K562 (cell line): ENCODE results near the gene XIRP2. TPM values are rescaled to one million over a fixed set of nuclear protein-coding genes. Genes with fewer than 3 reads are reported as not detected.

Experiments used
- ATAC-seq: fragments of 200-7000 bp; cut with Tn5 transposase; 3 replicates; pipeline ENCODE4 v1.9.1; 2020; ENCODE audit warnings: moderate library complexity
- BruUV-seq: library from RNA; stranded (reverse); fragments of 400-500 nt; replicated peaks from 2 replicates; lab custom pipeline; 2021; lab: Mats Ljungman, UMichigan
- CTCF ChIA-PET: fragments of 300-600 bp; formaldehyde crosslinking; extraction: SDS; loops from one replicate; lab custom pipeline; 2021; ENCODE audit warnings: low intra/inter-chr PET ratio; lab: Yijun Ruan, JAX
- POLR2A ChIA-PET: fragments of 300-600, 350-650 bp; sonication (Branson Sonifier 250); formaldehyde crosslinking; extraction: SDS; loops from one replicate; lab custom pipeline; 2021; ENCODE audit warnings: antibody characterized with exemption, inconsistent platforms; lab: Yijun Ruan, JAX
- DNase-seq, 4 experiments: peaks; one replicate each; pipeline versions ENCODE4 v3.0.0 to v3.0.0-alpha.2; 2011 to 2018; ENCODE audit warnings: low spot score in 3 of 4, mixed read lengths in 3 of 4; ENCODE audit errors: extremely low read depth in 1 of 4
- FAIRE-seq: peaks from 2 replicates; lab custom pipeline; 2011; peaks lifted over from hg19 to GRCh38; lab: Jason Lieb, UNC
- H2AFZ ChIP-seq: 2 replicates; pipeline ENCODE4 v1.6.0; 2011; ENCODE audit warnings: low read depth, low read length, control low read depth, inconsistent platforms
- H3K27ac ChIP-seq: fragments of 200-600 bp; 3 replicates; pipeline ENCODE4 v1.8.0; 2011; ENCODE audit warnings: low read depth, mild to moderate bottlenecking, control low read depth, inconsistent platforms, low read length, moderate library complexity, mixed read lengths; ENCODE audit errors: extremely low read depth
- H3K27me3 ChIP-seq, 2 experiments: fragments of 300-600 bp in 1 of 2; 2 replicates in 1 of 2; 3 replicates in 1 of 2; pipeline versions ENCODE4 v1.6.0 to v1.8.0; 2011; ENCODE audit warnings: inconsistent platforms in 2 of 2, low read length in 2 of 2, mild to moderate bottlenecking in 1 of 2, mixed read lengths in 1 of 2, moderate library complexity in 1 of 2; ENCODE audit not compliant: control insufficient read depth in 2 of 2, insufficient read depth in 2 of 2
- H3K36me3 ChIP-seq: fragments of 300-600 bp; 3 replicates; pipeline ENCODE4 v1.8.0; 2011; ENCODE audit warnings: mild to moderate bottlenecking, low read length, inconsistent platforms; ENCODE audit not compliant: control insufficient read depth, insufficient read depth
- H3K4me1 ChIP-seq, 2 experiments: fragments of 200-600 bp in 1 of 2; replicated peaks in 1 of 2; 2 replicates in 1 of 2; 3 replicates in 1 of 2; pipeline versions ENCODE4 v1.5.1 to v1.8.0; 2011; ENCODE audit warnings: inconsistent platforms in 2 of 2, low read length in 2 of 2, mild to moderate bottlenecking in 1 of 2, mixed read lengths in 1 of 2, moderate library complexity in 1 of 2; ENCODE audit not compliant: control insufficient read depth in 2 of 2, insufficient read depth in 2 of 2
- H3K4me2 ChIP-seq: 2 replicates; pipeline ENCODE4 v1.6.1; 2011; ENCODE audit warnings: low read length, control low read depth, inconsistent platforms, mixed read lengths; ENCODE audit not compliant: insufficient read depth
- H3K4me3 ChIP-seq: fragments of 200-600 bp; sonication (generic), shearing (Covaris generic); 2 replicates; pipeline ENCODE4 v1.5.1; 2016; ENCODE audit warnings: control low read depth, inconsistent platforms
- H3K79me2 ChIP-seq: fragments of 200-600 bp; 3 replicates; pipeline ENCODE4 v1.8.0; 2011; ENCODE audit warnings: low read length, inconsistent platforms; ENCODE audit not compliant: control insufficient read depth, insufficient read depth
- H3K9ac ChIP-seq, 2 experiments: 2 replicates each; pipeline versions ENCODE4 v1.6.0 to v1.6.1; 2011; ENCODE audit warnings: low read depth in 2 of 2, low read length in 2 of 2, control low read depth in 1 of 2, inconsistent platforms in 1 of 2, mild to moderate bottlenecking in 1 of 2, mixed read lengths in 1 of 2; ENCODE audit not compliant: insufficient read depth in 1 of 2
- H3K9me1 ChIP-seq: one replicate; pipeline ENCODE4 v1.6.0; 2011; ENCODE audit warnings: inconsistent platforms, mild to moderate bottlenecking, low read length, moderate library complexity; ENCODE audit not compliant: control insufficient read depth, insufficient read depth
- H3K9me3 ChIP-seq: replicated peaks from 2 replicates; pipeline ENCODE4 v1.5.1; 2011; ENCODE audit warnings: low read depth, low read length, inconsistent platforms; ENCODE audit not compliant: control insufficient read depth, insufficient read depth
- H4K20me1 ChIP-seq: replicated peaks from 2 replicates; pipeline ENCODE4 v1.6.1; 2011; ENCODE audit warnings: low read length, inconsistent platforms, mixed read lengths; ENCODE audit not compliant: control insufficient read depth, insufficient read depth
- ARHGAP35 ChIP-seq: fragments of 450-650 bp; IDR thresholded peaks from 2 replicates; pipeline ENCODE4 v1.6.1; 2018; ENCODE audit not compliant: partially characterized antibody
- ATF3 ChIP-seq, 2 experiments: fragments of 450-650 bp in 1 of 2; sonication (generic) in 1 of 2; formaldehyde crosslinking in 1 of 2; IDR thresholded peaks in 1 of 2; conservative IDR thresholded peaks in 1 of 2; 2 replicates each; pipeline versions ENCODE4 v1.6.1 to v1.8.1; 2016 to 2023; ENCODE audit warnings: mild to moderate bottlenecking in 2 of 2, moderate library complexity in 2 of 2, inconsistent platforms in 1 of 2, missing genetic modification reagents in 1 of 2
- CTBP1 ChIP-seq: fragments of 450-650 bp; IDR thresholded peaks from 2 replicates; pipeline ENCODE4 v1.6.1; 2016; ENCODE audit warnings: borderline replicate concordance
- FOXJ3 ChIP-seq: sonication (generic); formaldehyde crosslinking; IDR thresholded peaks from 2 replicates; pipeline ENCODE4 v1.4.0; 2020; ENCODE audit warnings: mild to moderate bottlenecking, missing genetic modification reagents
- GATAD2B ChIP-seq: fragments of 450-650 bp; IDR thresholded peaks from 2 replicates; pipeline ENCODE4 v1.6.1; 2017; ENCODE audit warnings: mild to moderate bottlenecking, borderline replicate concordance
- HDAC3 ChIP-seq: fragments of 450-650 bp; IDR thresholded peaks from 2 replicates; pipeline ENCODE4 v1.6.1; 2018; ENCODE audit warnings: borderline replicate concordance, mild to moderate bottlenecking, moderate library complexity; ENCODE audit not compliant: partially characterized antibody
- NCOA2 ChIP-seq, 2 experiments: fragments of 450-650 bp; IDR thresholded peaks; 2 replicates each; pipeline ENCODE4 v1.6.1; 2018; ENCODE audit warnings: mild to moderate bottlenecking in 2 of 2, moderate library complexity in 1 of 2; ENCODE audit not compliant: partially characterized antibody in 2 of 2
- PHF21A ChIP-seq: fragments of 450-650 bp; IDR thresholded peaks from 2 replicates; pipeline ENCODE4 v1.6.1; 2017; ENCODE audit warnings: low read depth, borderline replicate concordance
- SMARCE1 ChIP-seq: fragments of 450-650 bp; IDR thresholded peaks from 2 replicates; pipeline ENCODE4 v1.7.1; 2016; ENCODE audit warnings: mild to moderate bottlenecking
- ZNF75A ChIP-seq: fragments of 450-650 bp; formaldehyde crosslinking; IDR thresholded peaks from 2 replicates; pipeline ENCODE4 v1.4.0; 2020; ENCODE audit warnings: mild to moderate bottlenecking
- WGBS: fragments of 100-300 bp; shearing (Covaris generic); methylation state at CpG from one replicate; pipeline ENCODE4 v1.1.6; 2016; ENCODE audit warnings: low coverage, mixed read lengths; ENCODE audit not compliant: insufficient coverage; ENCODE audit errors: missing lambda C conversion rate; 5-methylcytosine and 5-hydroxymethylcytosine counted together
- in situ Hi-C: fragments of 300-500 bp; cut with MboI; formaldehyde crosslinking; loops from 4 replicates; pipeline ENCODE4 v1.15.0; 2018; ENCODE audit warnings: inconsistent platforms, mixed read lengths
- intact Hi-C: fragments of 100-400 bp; cut with micrococcal nuclease; formaldehyde crosslinking; loops from 2 replicates; pipeline ENCODE4 v1.14.2; 2022
- polyA plus RNA-seq, 8 experiments: library from polyadenylated mRNA; depleted of rRNA in 4 of 8; stranded (reverse) in 5 of 8; unstranded in 3 of 8; fragments of >200 nt; fragmentation: Nextera tagmentation in 2 of 8; fragmentation: Illumina TruSeq in 1 of 8; extraction: Ambion mirVana in 2 of 8; extraction: Trizol in 1 of 8; gene quantifications; 2 replicates each; pipeline versions ENCODE4 v1.2.1 to v1.2.3, GENCODE V29; 2011 to 2014; ENCODE audit warnings: inconsistent platforms in 1 of 8, missing spikeins in 1 of 8
- total RNA-seq, 7 experiments: library from RNA; depleted of rRNA in 6 of 7; stranded (reverse); fragments of >200 nt in 6 of 7; fragmentation: Illumina TruSeq in 2 of 7; extraction: Trizol in 2 of 7; gene quantifications; 2 replicates each; pipeline versions ENCODE4 v1.2.1 to v1.2.3, GENCODE V29; 2011 to 2021; ENCODE audit warnings: low replicate concordance in 1 of 7
- TF ChIP-seq, protein P1 (sequence below): fragments of 250-450 bp; sonication (Bioruptor Pico); IDR thresholded peaks from 2 replicates; pipeline ENCODE4 v1.8.0; 2022; ENCODE audit warnings: inconsistent platforms

XIRP2 gene
- total and polyA plus RNA-seq, 9 of the 15 experiments (the other 6 are each of a cell fraction or from before 2014, with no cell fraction given) = 0.04 to 0.10 (median 0.04) TPM; not detected in 2

- no peak overlapping the region for H3K27ac ChIP-seq
- TF ChIP-seq ARHGAP35 (no peak), GATAD2B (no peak), HDAC3 (no peak), FOXJ3 (CRISPR knock-in tag) (no peak), NCOA2 (IDR thresholded peaks at IDR 0.05; ENCODE audit: partially characterized antibody in 2 of 2) (no peak), PHF21A (no peak), SMARCE1 (no peak), ZNF75A (CRISPR knock-in tag) (no peak), ATF3 (IDR thresholded peaks at IDR 0.05) (no peak), ATF3 (CRISPR knock-in tag; conservative IDR thresholded peaks at IDR 0.05) (no peak), CTBP1 (no peak)
- TF ChIP-seq, protein P1, sequence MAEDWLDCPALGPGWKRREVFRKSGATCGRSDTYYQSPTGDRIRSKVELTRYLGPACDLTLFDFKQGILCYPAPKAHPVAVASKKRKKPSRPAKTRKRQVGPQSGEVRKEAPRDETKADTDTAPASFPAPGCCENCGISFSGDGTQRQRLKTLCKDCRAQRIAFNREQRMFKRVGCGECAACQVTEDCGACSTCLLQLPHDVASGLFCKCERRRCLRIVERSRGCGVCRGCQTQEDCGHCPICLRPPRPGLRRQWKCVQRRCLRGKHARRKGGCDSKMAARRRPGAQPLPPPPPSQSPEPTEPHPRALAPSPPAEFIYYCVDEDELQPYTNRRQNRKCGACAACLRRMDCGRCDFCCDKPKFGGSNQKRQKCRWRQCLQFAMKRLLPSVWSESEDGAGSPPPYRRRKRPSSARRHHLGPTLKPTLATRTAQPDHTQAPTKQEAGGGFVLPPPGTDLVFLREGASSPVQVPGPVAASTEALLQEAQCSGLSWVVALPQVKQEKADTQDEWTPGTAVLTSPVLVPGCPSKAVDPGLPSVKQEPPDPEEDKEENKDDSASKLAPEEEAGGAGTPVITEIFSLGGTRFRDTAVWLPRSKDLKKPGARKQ (CRISPR knock-in tag) = no peak
- no peak overlapping the region for H2AFZ ChIP-seq
- in situ Hi-C loops (no loop called here), intact Hi-C loops (no loop called here)
- no peaks in the 10 kb centered on the region for H3K79me2 ChIP-seq
- no peaks in the 10 kb centered on the region for H3K9me1 ChIP-seq
- no peaks in the 10 kb centered on the region for H3K36me3 ChIP-seq
- H3K4me3 ChIP-seq = no peak overlapping the region
- H3K9ac ChIP-seq = no peak overlapping the region
- no peaks in the 10 kb centered on the region for H3K4me1 ChIP-seq
- no peak for FAIRE-seq
- H3K9me3 ChIP-seq = no peaks in the 10 kb centered on the region
- DNase-seq = no peak
- WGBS = 0% methylated on average over 4 of the region's 4 CpGs
- H4K20me1 ChIP-seq = no peaks in the 10 kb centered on the region
- no peak for ATAC-seq
- no TSS peak for BruUV-seq
- ChIA-PET CTCF (no interaction called here), POLR2A (no interaction called here)
- H3K27me3 ChIP-seq = no peaks in the 10 kb centered on the region
- no peak overlapping the region for H3K4me2 ChIP-seq
These were observed 140.2 kb downstream of the XIRP2 start for GRCh38 chr2:167028503-167028902.
